A673 (cell line): ENCODE results near the gene TUBB. TPM values are rescaled to one million over a fixed set of nuclear protein-coding genes. Genes with fewer than 3 reads are reported as not detected.

ENCODE experiments used
- BruUV-seq: library from RNA; stranded (reverse); fragments of 400-500 nt; replicated peaks from 2 replicates; lab custom pipeline; 2021; lab: Mats Ljungman, UMichigan
- CTCF ChIA-PET: fragments of 300-600 bp; sonication (Branson Sonifier 250); formaldehyde crosslinking; loops from one replicate; lab custom pipeline; 2022; ENCODE audit warnings: antibody characterized with exemption; lab: Charles Lee
- POLR2A ChIA-PET: fragments of 300-600 bp; sonication (Branson Sonifier 250); formaldehyde crosslinking; loops from one replicate; lab custom pipeline; 2022; ENCODE audit warnings: antibody characterized with exemption; ENCODE audit not compliant: low non-redundant PET; lab: Charles Lee
- DNase-seq: peaks from one replicate; pipeline ENCODE4 v3.0.0-alpha.2; 2015; ENCODE audit warnings: low spot score
- H3K27ac ChIP-seq: fragments of 200-600 bp; sonication (generic); 2 replicates; pipeline ENCODE4 v1.5.1; 2016; ENCODE audit warnings: mixed run types, low read depth, mild to moderate bottlenecking, mixed read lengths, antibody characterized with exemption, low read length; ENCODE audit not compliant: poor library complexity, severe bottlenecking
- H3K27me3 ChIP-seq: fragments of 200-600 bp; sonication (generic); replicated peaks from 2 replicates; pipeline ENCODE4 v1.6.1; 2017; ENCODE audit warnings: mixed run types, low read depth, mild to moderate bottlenecking, mixed read lengths, antibody characterized with exemption, low read length; ENCODE audit not compliant: insufficient read depth, poor library complexity
- H3K36me3 ChIP-seq: fragments of 200-600 bp; sonication (generic); 2 replicates; pipeline ENCODE4 v1.6.1; 2016; ENCODE audit warnings: mixed run types, mild to moderate bottlenecking, mixed read lengths, antibody characterized with exemption, low read length; ENCODE audit not compliant: insufficient read depth, poor library complexity, severe bottlenecking
- H3K4me1 ChIP-seq: fragments of 200-600 bp; sonication (generic); 2 replicates; pipeline ENCODE4 v1.6.1; 2017; ENCODE audit warnings: mixed run types, mild to moderate bottlenecking, mixed read lengths, antibody characterized with exemption, low read length; ENCODE audit not compliant: insufficient read depth, poor library complexity, severe bottlenecking
- H3K4me3 ChIP-seq: fragments of 200-600 bp; sonication (generic); 2 replicates; pipeline ENCODE4 v1.5.1; 2016; ENCODE audit warnings: low read depth, mixed run types, mild to moderate bottlenecking, mixed read lengths, low read length; ENCODE audit not compliant: poor library complexity, severe bottlenecking
- H3K9me3 ChIP-seq: fragments of 200-600 bp; sonication (generic); 2 replicates; pipeline ENCODE4 v1.6.1; 2016; ENCODE audit warnings: mixed run types, low read depth, mild to moderate bottlenecking, mixed read lengths, antibody characterized with exemption, low read length; ENCODE audit not compliant: poor library complexity, severe bottlenecking
- EZH2 ChIP-seq: fragments of 200-600 bp; sonication (generic); IDR thresholded peaks from 2 replicates; pipeline ENCODE4 v1.6.1; 2017; ENCODE audit warnings: borderline replicate concordance, low read depth, mild to moderate bottlenecking, mixed read lengths, antibody characterized with exemption, low read length; ENCODE audit not compliant: poor library complexity, severe bottlenecking
- intact Hi-C: fragments of 100-400 bp; cut with micrococcal nuclease; formaldehyde crosslinking; loops from one replicate; pipeline ENCODE4 v1.10.0; 2022; ENCODE audit not compliant: unreplicated experiment
- total RNA-seq: library from RNA; stranded (reverse); gene quantifications from 2 replicates; pipeline ENCODE4 v1.2.3, GENCODE V29; 2021
- TF ChIP-seq, protein P1 (sequence below): fragments of 300-800, 200-600 bp; sonication (generic); conservative IDR thresholded peaks from 2 replicates; pipeline ENCODE4 v1.5.1; 2017; ENCODE audit warnings: low read depth, mild to moderate bottlenecking, antibody characterized with exemption, low read length, moderate library complexity, mixed read lengths

TUBB gene
- total RNA-seq, 1 experiment from 2014 or later = 1,936 TPM

DNA sequence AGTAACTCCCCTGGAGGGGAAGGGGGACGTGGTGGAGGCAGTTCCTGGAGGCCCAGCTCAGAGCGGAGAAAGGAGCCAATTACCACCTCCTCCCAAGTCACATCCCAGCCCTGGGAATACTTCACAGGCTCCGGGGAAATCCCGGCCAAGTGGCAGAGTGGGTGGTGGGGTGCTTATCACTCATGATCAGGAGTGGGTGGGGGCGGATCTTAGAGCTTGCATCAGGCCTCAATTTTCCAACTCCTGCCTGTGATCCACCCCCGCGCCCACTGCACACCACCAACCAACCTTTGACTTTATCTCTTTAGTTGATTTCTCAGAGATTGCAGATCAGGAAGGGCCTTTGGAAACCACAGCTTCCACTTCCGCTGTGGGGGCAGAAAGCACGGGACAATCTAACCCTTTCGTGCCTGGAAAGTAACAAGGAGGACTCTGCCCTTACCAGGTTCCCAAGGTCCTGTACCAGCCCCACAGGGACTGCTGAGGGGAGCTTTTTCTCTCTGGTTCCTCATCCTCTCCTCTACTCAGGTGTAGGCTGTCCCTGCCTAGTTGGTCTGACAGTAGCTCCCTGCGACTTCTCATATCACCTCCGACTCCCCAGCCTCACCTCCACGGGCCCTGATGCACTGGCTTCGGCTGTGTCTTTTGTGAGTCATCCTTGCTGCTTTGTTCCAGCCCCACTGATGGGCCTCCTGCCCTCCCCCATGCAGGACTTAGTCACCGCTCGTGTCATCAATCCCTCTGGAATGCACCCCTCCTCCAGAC is 49.1 kb downstream of the TUBB start:
- Histone ChIP-seq H3K27ac (peak overlapping the region; percentile 52), H3K9me3 (no peaks in the 10 kb centered on the region), H3K36me3 (no peaks in the 10 kb centered on the region), H3K4me1 (peaks cover 24% of the 10 kb centered on the region), H3K27me3 (no peaks in the 10 kb centered on the region), H3K4me3 (no peak overlapping the region)
- TSS peak; percentile 78 for BruUV-seq
- TF ChIP-seq, protein P1, sequence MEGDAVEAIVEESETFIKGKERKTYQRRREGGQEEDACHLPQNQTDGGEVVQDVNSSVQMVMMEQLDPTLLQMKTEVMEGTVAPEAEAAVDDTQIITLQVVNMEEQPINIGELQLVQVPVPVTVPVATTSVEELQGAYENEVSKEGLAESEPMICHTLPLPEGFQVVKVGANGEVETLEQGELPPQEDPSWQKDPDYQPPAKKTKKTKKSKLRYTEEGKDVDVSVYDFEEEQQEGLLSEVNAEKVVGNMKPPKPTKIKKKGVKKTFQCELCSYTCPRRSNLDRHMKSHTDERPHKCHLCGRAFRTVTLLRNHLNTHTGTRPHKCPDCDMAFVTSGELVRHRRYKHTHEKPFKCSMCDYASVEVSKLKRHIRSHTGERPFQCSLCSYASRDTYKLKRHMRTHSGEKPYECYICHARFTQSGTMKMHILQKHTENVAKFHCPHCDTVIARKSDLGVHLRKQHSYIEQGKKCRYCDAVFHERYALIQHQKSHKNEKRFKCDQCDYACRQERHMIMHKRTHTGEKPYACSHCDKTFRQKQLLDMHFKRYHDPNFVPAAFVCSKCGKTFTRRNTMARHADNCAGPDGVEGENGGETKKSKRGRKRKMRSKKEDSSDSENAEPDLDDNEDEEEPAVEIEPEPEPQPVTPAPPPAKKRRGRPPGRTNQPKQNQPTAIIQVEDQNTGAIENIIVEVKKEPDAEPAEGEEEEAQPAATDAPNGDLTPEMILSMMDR = no peak
- TF ChIP-seq EZH2 = no peak
- ChIA-PET CTCF (no interaction called here), POLR2A (interaction anchor here (0.6 to 0.7 kb wide), 2 partner anchors 10 to 38 kb away, joined by 3 read pairs; no protein-coding TSS in a partner anchor)
- intact Hi-C loops = no loop called here
- peak; percentile 75 for DNase-seq

DNA sequence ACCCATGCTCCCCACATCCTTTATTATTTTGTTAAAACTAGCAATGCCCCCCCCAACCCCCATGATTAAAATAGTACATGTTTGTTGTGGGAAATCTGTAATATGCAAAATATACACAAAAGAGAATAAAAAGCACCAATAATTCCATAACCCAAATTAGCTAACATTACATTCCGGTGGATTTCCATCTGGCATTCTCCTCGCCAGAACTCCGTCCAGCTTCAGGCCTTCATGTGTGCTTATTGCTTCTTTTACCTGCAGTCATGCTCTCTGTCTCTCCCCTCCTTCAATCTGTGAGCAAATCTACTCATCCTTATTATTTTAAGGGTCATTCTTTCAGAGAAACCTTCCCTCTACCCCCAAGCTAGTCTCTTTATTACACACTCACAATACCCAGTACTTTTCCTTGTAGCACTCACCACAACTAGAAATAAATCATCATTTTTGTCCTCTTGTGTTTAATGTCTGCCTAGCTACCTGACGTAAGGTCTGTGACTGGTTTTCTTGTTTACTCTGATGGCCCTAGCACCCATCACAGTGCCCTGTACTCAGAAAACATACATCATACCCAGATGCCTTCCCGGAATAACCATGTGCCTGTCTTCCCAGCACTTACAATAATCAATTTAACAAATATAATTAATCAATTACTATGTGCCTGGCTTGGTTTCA is 49.8 kb downstream of the TUBB start:
- TF ChIP-seq, protein P1 = no peak
- TF ChIP-seq EZH2 = no peak
- CTCF ChIA-PET = no interaction called here
- H3K36me3 ChIP-seq = no peaks in the 10 kb centered on the region
- no peak overlapping the region for H3K4me3 ChIP-seq
- peak overlapping the region; percentile 52 for H3K27ac ChIP-seq
- no peak for DNase-seq
- no peaks in the 10 kb centered on the region for H3K27me3 ChIP-seq
- POLR2A ChIA-PET = no interaction called here
- no peaks in the 10 kb centered on the region for H3K9me3 ChIP-seq
- BruUV-seq = no TSS peak
- intact Hi-C loops = no loop called here
- H3K4me1 ChIP-seq = peaks cover 17% of the 10 kb centered on the region

DNA sequence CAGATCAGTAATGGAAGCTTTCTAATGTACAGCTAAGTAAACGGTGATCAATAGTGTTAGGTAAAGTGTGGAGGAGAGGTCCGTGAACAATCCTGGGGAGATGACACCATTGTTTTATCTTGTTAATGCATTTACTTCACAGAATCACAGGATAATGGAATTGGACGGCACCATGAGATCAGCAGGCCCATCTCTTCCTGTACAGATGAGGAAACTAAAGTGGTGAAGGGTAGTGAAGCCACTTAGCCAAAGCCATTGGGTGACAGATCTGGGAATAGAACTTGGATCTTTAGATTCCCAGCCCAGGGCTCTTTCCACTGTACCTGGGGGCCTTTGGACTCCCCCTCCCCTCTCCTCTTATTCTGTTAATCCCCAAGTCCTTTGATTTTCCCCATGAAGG is 50.4 kb downstream of the TUBB start:
- no peak for DNase-seq
- no peaks in the 10 kb centered on the region for H3K36me3 ChIP-seq
- POLR2A ChIA-PET = no interaction called here
- no peak for TF ChIP-seq EZH2
- TF ChIP-seq, protein P1 = no peak
- intact Hi-C loops = no loop called here
- no peak overlapping the region for H3K27ac ChIP-seq
- BruUV-seq = no TSS peak
- no peak overlapping the region for H3K4me3 ChIP-seq
- no peaks in the 10 kb centered on the region for H3K27me3 ChIP-seq
- CTCF ChIA-PET = no interaction called here
- no peaks in the 10 kb centered on the region for H3K9me3 ChIP-seq
- peaks cover 17% of the 10 kb centered on the region for H3K4me1 ChIP-seq
